RPMI8226 (cell line): ENCODE measurements around the gene SLCO6A1.

ENCODE experiments used
- DNase-seq: peaks from one replicate; pipeline ENCODE4 v3.0.0-alpha.2; 2015

Gene SLCO6A1

DNA sequence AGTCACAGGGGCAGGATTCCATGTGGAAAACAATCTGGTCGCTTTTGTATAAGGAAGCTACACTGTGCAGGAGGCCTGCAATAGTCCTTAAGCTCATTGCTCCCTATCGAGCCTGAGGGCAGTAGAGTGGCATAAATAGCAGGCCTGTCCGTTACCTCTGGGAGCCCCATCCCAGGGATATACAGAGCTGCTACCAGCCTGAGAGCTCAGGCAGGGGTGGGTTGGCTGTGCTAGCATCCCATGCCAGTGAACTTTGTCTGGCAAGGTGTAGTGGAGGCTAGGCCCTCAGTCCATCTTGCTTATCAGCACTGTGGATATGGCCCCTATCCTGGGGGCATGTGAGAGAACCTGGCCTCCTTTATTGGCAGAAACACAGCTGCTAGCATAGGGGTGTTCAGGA is 47.7 kb downstream of the SLCO6A1 start:
- DNase-seq = no peak

DNA sequence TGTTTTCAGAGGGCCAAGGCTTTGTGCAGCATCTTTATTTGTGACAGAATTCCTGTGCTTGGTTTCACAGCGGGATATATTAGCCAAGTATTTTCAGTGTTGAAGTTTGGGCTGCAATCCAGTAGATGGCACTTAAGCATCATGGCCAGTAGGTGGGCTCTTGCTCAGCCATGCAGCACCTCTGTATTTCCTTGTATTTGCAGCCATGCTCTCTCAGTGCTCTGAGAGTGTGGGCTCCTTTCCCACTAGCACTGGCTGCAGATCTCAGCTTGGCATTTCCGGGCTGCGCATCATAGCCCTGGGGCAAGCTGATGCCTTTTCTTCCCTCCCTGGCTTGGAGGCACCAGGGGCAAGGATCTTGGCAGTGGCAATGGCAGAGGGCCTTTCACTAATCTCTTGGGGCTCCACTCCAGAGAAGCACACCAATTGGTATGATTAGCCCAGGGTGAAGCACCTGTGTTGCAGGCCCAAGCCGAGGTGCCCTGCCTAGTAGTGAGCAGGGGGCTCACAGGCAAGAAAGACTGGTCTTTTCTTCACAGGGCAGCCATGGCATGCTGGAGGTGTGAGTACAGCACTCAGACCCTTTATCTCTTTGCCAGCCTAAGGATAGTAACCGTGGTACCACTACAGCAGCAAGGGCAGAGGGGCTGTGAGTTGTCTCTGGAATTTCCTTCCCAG is 48.3 kb downstream of the SLCO6A1 start:
- DNase-seq = peak; percentile 46

DNA sequence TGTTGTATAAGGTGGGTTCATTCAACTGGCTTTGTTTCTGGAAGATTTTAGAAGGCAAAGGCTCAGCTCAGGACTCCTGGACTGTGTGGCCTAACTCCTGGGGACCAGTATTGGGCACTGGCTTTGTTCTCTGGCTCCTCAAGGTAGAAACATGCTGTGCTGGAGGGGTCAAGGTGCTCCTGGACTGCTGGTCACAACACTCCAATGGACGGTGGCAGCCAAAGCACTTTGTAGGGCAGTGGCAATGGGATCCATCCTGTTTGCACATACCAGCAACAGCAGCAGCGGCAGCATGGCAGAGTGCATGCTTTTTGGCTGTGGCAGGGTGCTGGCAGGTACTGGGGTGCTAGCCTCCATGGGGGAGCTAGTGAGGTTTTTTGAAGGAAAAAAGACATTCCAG is 65.3 kb downstream of the SLCO6A1 start:
- no peak for DNase-seq

DNA sequence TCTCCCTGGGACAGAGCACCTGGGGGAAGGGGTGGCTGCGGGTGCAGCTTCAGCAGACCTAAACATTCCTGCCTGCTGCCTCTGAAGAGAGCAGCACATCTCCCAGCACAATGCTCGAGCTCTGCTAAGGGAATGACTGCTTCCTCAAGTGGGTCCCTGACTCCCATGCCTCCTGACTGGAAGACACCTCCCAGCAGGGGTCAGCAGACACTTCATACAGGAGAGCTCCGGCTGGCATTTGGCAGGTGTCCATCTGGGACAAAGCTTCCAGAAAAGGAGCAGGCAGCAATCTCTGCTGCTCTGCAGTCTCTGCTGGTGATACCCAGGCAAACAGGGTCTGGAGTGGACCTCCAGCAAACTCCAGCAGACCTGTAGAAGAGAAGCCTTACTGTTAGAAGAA is 77.2 kb downstream of the SLCO6A1 start:
- DNase-seq = peak; percentile 12

DNA sequence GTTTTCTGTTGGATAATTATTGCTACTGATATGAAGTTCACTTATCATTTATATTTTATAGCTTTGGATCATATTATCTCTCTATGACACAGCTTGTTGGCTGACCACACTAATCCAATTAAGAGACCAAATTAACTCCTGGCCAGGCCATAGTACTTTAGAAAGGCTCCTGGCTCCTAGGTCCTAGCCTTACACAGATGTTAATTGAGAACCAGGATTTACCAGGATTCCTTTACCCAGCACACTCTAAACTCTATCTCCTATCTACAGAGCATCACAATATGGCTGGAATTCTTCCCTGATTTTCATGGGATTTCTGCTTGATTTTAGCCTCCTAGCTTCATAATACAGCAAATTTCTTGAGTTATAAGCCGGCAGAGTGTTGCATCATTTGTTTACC is 80.3 kb downstream of the SLCO6A1 start:
- DNase-seq = no peak

DNA sequence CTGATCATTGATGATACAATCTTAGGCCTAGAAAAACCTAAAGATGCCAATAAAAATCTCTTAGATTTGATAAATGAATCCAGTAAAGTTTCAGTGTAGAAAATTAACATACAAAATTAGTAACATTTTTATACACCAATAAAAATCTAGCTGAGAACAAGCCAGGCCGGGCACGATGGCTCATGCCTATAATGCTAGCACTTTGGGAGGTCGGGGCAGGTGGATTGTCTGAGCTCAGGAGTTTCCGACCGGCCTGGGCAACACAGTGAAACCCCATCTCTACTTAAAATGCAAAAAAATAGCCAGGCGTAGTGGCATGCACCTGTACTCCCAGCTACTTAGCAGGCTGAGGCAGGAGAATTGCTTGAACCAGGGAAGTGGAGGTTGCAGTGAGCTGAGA is 84.4 kb downstream of the SLCO6A1 start:
- DNase-seq = no peak

DNA sequence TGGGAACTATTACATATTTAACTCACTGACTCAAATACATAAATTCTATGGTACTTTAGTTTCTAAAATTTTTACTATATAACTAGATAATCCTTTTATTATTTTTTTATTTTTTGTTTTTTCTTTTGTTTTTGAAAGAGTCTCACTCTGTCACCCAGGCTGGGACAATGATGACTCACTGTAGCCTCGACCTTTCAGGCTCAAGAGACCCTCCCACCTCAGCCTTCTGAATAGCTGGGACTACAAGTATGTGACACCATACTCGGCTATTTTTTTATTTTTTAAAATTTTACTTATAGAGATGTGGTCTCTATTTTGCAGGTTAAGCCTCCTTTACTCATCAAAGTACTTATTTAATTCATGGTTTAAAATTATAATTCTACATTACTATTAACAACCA is 110.6 kb downstream of the SLCO6A1 start:
- no peak for DNase-seq

DNA sequence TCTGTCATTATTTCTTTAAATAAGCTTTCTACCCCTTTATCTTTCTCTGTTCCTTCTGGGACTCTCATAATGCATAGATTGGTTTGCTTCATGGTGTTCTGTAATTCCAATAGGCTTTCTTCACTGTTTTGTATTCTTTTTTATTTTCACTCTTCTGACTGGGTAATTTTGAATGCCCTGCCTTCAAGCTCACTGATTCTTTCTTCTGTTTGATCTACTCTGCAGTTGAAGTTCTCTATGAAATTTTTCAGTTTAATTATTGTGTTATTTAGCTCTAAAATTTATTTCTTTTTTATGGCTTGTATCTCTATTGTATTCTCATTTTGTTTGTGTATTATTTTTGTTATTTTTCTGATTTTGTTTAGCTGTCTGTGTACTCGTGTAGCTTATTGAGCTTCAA is 113.4 kb downstream of the SLCO6A1 start:
- no peak for DNase-seq

DNA sequence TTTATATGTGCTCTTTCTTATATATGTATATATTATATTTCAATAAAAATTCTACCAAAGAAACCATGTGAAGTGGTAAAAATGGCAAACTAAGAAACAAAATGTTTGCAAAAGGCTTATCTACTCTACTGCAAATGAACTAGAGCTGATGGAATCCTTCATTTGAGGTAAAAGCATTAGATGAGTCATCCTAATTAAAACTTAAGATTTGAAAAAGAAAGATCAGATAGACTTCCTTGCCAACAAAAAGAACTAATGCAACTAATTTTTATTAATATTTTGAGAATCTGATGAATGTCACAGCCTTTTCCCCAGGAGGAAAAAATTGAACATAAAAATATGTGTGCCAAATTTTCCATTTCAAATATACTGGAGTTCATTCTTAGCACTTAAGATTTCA is 118.6 kb downstream of the SLCO6A1 start:
- no peak for DNase-seq

DNA sequence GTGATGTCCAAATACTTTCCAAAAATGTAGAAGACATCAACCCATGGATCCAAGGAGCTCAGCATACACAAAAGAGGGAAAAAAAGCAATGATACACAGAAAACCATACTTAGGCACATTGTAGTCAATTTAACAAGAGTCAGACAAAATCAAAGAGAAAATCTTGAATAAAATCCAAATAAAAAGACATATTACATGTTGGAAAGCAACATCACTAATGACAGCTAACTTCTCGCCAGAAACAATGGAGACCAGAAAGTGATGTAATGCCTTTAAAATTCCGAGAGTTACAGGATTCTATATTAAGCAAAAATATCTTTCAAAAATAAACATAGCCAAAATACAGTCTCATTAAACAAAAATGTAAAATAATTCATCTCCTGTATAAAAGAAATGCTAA is 122.9 kb downstream of the SLCO6A1 start:
- DNase-seq = no peak

DNA sequence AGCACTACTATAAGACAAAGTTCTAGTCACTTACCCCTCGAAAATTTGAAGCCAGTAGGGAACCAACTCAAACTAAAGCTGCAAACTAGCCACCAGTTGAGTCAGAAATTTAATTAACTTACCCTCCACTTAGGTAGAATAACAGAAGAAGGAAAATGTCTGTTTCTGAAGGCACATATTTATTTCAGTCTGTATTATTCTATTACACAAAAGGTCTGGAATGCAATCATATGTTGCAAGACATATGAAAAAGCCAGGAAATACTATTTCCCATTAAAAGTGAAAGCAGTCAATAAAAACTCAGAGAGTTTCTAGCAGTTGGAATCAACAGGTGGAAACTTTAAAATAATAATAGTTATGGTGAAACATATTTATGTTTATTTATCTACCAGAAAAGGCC is 123.5 kb downstream of the SLCO6A1 start:
- DNase-seq = no peak

DNA sequence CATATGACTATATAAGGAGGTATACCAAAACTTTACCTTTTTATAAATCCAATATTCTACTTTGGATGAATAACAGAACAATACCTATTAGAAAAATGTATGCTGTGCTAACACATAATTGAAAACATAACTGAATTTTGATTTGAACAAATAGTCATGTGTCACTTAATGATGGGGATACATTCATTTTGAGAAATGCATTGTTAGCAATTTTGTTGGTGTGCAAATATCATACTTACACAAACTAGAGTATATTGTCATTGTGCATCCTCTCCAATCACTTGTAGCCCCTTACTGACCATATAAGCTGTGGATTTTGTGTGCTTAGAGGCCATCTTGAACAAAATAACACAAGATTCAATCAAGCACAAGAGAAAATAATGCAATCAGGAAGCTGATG is 130.4 kb downstream of the SLCO6A1 start:
- no peak for DNase-seq

DNA sequence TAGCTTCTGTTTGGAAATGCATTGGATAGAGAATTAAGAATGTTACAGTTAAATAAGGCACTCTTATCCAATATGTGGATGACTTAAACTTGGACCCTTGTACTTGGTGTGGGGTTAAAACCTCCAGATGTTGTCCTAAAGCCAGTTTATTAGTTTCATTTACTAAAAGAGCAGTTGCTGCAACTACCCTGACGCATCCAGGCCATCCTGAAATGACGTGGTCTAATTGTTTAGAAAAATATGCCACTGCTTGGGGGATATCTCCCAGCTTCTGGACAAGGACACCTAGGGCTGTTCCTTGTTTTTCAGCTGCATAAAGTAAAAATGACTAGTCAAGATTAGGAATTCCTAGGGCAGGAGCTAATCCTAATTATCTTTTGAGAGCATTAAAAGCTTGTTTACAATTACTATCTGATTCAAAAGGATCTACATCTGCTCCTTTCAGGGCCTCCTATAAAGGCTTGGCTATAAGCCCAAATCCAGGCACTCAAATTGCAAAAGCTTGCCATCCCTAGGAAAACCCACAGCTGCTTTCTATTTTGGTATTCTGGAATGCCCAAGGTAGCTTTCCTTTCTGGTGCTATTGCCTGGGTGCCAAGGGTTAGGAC is 157.0 kb downstream of the SLCO6A1 start:
- DNase-seq = no peak

DNA sequence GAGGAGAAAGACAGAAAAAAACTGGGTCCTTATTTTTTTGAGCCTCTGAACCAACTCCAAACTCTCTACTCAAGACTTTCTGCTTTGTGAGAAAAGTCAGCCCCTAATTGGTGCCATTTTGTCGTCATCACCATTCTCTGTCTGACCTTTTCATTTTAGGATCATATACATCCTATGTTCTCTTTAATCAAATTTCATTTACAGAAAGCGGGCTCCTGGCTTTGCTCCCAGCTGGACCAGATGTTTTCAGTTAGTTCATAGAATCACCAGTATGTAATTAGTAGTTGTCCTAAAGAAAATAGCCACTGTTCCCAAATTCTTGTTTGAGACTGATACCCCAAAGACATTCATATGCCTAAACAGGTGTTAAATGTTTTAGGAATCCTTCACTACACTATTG is 174.1 kb downstream of the SLCO6A1 start:
- no peak for DNase-seq
